Measurements from ENCODE around the gene NBEA.
"Not testable (repeated sequence)": the region's sequence is repeated elsewhere in the genome, so short reads cannot be mapped to it uniquely, and the experiment has no call there.

Gene NBEA

DNA sequence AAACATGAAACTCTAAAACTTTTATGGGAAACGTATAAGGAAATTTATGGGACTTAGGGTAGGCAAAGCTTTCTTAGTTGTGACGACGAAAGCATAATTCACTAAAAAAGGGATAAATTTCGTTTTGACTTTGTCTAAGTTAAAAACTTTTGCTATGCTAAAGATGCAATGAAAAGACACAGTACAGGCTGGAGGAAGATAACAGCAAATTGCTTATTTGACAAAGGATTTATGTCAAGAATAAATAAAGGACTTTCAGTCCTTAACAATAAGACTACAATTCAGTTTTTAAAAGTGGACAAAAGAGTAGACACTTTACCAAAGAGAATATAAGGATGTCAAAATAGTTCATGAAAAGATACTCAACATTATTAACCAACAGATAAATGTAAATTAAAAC, 150.2 kb downstream of the NBEA start:
- DNase-seq (ENCODE audit: low read depth), result no peak

GRCh38 chr13:35092751-35093150, 150.7 kb downstream of the NBEA start:
- DNase-seq (ENCODE audit: low read depth), result no peak

DNA sequence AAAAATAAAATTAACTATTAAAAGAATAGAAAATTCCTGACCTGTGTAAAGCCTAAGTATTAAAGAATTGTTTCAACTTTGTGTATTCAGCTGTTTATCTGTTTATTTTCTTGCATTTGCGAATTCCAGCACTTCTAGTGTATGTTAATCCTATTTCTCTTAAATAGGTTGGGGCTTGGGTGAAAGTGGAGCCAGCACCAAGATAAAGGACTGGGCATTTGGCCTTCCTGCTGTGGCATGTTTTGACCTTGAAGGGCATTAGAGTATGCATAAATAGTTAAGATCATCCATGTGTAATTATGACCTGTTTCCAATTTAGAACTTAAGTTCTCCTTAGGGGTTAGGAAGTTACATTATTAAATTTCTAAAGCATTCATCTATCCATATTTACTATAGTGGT, 151.3 kb downstream of the NBEA start:
- DNase-seq (ENCODE audit: low read depth), result no peak

- not testable (repeated sequence) for DNase-seq (ENCODE audit: low read depth)
Measured at GRCh38 chr13:35106771-35107170, 164.7 kb downstream of the NBEA start.

DNA sequence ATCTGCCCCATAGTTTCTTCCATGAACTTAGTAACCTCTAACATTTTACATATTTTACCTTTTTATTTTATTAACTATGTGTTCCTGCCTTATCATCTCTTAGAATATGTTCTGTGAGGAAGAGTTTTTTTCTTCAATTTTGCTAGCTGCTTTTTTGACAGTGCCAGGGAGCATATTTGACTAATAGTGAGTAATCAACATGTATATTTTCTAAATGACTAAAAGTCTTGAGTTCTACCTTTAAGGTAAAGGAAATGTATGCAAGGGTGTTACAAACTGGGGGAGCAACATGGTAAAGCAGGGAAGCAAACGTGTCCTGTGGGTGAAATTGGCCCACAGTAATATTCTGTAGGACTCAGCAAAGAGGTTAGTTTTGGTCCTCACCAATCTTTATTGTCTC, 165.5 kb downstream of the NBEA start:
- no peak for DNase-seq (ENCODE audit: low read depth)

GRCh38 chr13:35113612-35114011, 171.5 kb downstream of the NBEA start:
- DNase-seq (ENCODE audit: low read depth), result not testable (repeated sequence)

DNA sequence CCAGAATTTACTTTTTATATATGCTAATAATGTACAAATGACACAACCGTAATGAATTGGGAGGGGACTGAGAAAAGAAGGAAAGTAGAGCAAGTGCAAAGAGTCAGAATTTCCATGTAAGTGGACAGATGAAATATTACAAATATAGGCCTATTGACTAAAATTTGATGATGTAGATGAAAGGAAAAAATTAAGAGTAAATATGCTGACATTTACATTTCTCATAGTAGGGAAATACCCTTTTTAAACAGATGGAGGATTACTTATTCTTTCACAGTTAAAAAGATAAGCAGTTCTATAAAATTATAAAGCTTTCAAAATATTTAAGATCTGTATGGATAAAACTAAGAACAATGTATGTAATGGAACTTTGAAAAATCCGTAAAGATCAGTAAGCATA, 185.4 kb downstream of the NBEA start:
- DNase-seq (ENCODE audit: low read depth), result no peak

GRCh38 chr13:35129500-35129899, 187.4 kb downstream of the NBEA start:
- no peak for DNase-seq (ENCODE audit: low read depth)

GRCh38 chr13:35131471-35131870, 189.4 kb downstream of the NBEA start:
- DNase-seq (ENCODE audit: low read depth), result no peak

- DNase-seq (ENCODE audit: low read depth), result no peak
Measured at GRCh38 chr13:35136585-35136984, 194.5 kb downstream of the NBEA start.

DNA sequence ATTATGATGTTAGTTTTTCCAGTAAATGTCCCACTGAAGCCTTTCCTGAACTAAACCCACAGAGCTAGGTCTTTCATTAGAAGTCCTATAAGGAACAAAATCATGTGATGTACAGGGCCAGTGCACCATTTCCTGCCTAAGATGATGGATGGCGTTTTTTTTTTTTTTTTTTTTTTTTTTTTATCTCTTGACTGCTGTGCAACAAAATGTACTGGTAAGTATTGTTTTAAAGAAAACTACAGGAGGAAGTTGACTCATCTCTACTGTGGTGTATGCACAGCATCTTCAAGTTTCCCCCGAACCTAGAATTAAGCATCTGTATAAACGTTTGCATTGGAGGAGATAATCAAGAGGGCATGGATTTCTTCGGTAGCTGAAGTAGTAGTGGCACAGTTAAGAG, 197.5 kb downstream of the NBEA start:
- DNase-seq (ENCODE audit: low read depth), result peak; percentile 44

- no peak for DNase-seq (ENCODE audit: low read depth)
Measured at GRCh38 chr13:35140321-35140720, 198.3 kb downstream of the NBEA start.

GRCh38 chr13:35140831-35141230, 198.8 kb downstream of the NBEA start:
- DNase-seq (ENCODE audit: low read depth), result no peak

DNA sequence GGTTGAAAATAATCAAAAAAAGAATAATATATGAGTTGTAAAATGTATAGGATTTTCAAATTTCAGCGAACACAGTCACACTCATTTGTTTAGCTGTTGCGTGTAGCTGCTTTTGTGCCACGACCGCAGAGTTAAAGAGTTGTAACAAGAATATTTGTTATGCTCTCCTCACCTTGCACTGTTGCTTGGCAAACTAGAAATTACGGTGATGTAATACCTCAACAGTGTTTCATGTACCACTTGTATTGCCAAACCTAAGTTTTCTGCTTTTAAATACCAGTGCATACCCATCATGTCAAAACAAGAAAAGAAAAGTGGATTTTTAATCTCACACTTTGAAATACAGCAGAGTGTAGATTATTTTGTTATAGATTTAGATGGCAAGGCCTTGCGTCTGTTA, 201.1 kb downstream of the NBEA start:
- no peak for DNase-seq (ENCODE audit: low read depth)

DNA sequence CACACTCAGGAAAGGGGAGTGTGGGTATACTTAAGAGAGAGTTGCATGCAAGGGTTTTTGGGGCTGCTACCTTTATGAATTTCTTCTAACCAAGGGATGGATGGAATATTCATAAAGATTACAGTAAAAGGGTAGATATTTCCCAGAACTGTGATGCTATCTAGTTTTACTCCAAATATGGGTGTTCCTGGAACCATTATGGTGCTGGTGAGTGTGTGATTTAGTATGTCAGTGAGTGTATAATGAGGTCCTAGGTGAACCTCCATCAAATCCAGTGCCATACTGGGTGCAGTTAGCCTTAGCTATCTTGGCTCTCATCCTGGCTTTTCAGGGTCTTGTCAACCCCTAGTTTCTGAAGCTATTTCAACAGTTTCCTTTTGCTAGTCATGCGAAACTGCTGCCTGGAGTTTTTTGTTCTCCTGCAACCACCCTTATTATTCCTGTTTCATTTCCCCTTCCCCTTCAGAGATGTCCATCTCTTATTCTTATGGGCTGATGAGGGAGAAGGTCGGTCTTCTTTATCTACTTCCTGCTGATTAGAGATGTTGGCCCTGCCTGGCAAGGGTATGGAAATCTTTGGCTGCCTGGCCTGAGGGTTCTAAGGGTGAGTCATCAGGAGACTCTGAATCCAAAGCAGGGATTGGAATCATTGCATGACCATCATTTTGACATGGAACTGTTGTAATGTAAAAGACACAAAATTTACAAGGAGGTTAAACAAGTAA, 202.3 kb downstream of the NBEA start:
- peak; percentile 20 for DNase-seq (ENCODE audit: low read depth)

GRCh38 chr13:35146686-35147085, 204.6 kb downstream of the NBEA start:
- no peak for DNase-seq (ENCODE audit: low read depth)

DNA sequence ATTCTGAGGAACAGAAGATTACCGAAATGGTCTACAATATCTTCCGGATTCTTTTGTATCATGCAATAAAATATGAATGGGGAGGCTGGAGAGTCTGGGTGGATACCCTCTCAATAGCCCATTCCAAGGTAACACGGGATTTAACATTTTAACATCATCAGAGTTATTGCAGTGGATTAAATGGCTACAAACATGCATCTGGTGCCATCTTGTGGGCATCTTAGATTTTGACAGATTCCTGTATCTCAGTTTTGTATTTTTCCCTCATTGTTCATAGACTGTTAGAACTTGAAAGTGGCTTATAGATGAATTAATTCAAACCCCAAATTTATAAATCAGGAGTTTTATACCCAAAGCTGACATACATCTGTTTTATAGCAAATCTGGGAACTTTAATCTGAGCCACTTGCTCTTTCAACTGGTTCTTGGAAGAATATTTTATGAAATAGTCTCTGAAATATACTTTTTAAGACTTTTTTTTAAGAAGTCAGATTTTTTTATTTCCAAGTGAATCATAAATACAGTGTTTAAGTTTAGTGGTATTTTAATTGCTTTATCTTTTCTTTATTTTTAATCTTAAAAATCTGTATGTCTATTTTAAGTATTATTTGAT, 215.2 kb downstream of the NBEA start:
- peak; percentile 55 for DNase-seq (ENCODE audit: low read depth)

DNA sequence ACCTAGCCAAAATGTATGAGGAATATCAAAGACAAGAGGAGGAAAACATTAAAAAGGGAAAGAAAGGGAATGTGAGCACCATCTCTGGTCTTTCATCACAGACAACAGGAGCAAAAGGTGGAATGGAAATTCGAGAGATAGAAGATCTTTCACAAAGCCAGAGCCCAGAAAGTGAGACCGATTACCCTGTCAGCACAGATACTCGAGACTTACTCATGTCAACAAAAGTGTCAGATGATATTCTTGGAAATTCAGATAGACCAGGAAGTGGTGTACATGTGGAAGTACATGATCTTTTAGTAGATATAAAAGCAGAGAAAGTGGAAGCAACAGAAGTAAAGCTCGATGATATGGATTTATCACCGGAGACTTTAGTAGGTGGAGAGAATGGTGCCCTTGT, 217.0 kb downstream of the NBEA start:
- DNase-seq (ENCODE audit: low read depth), result no peak

DNA sequence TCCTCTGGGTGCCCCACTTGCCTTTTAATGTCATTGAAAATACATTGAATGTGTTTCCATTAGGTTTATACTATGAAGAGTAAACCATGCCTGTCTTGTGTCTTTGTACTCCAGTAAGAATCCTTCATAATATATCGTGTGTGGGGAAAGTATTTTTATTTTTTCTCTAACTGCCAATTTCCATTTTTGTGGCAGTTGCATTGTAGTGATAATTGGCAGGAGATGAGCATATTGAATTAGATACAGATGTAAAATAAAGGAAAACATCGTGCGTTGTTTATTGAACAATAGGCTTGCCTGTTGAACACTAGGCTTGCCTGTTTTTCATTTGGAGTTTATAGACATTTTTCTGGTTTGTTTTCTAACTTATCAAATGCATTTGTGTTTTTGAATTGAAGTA, 218.8 kb downstream of the NBEA start:
- no peak for DNase-seq (ENCODE audit: low read depth)

DNA sequence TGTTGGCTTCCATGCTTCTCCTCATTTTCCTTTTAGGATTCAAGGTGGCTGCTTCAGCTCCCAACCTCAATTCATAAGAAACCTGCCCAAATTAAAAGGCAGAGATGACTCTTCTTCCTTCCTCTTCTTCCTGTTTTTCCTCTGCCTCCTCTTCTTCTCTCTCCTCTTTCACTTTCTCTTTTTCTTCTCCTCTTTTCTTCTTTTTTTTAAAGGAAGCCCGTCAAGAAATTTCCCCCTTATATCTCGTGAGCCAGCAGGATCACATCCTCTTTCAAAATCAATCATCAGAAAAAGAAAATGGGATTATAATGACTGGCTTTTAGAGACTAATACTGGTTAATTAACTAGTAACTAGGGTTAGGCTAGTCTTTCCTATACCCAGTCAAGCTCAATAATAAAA, 220.3 kb downstream of the NBEA start:
- DNase-seq (ENCODE audit: low read depth), result no peak

- DNase-seq (ENCODE audit: low read depth), result no peak
Measured at GRCh38 chr13:35163674-35164073, 221.6 kb downstream of the NBEA start.

- DNase-seq (ENCODE audit: low read depth), result peak; percentile 31
Measured at GRCh38 chr13:35164324-35164932, 222.4 kb downstream of the NBEA start.

- no peak for DNase-seq (ENCODE audit: low read depth)
Measured at GRCh38 chr13:35165205-35165604, 223.1 kb downstream of the NBEA start.

DNA sequence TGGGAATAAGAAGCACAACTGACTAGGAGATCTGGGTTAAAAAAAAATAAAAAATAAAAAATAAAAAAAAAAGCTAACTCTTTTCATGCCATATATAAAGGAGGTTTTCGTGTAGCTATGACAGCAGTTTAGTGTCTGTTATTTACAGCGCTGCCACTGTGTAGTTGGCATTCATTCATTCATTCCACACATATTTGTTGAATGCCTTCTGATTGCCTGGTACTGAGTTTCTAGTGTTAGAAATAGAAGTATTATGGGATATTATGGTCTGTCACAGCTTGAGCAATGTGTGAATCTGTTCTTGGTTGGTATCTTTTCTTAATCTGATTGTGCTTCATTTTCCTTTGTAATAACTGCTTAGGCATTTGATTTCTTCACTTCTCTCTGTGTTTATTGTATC, 237.4 kb downstream of the NBEA start:
- DNase-seq (ENCODE audit: low read depth), result peak; percentile 76
